HUES48 (cell line): ENCODE data around the gene ELAVL4.

Source experiments
- H3K27ac ChIP-seq: one replicate; pipeline ENCODE4 v1.7.0; 2013; ENCODE audit warnings: low read depth, low read length, inconsistent platforms
- H3K27me3 ChIP-seq: 2 replicates; pipeline ENCODE4 v1.6.1; 2013; ENCODE audit warnings: mild to moderate bottlenecking, low read length; ENCODE audit not compliant: control insufficient read depth, insufficient read depth
- H3K36me3 ChIP-seq: 2 replicates; pipeline ENCODE4 v1.6.1; 2013; ENCODE audit warnings: low read length; ENCODE audit not compliant: control insufficient read depth, insufficient read depth
- H3K4me1 ChIP-seq: 2 replicates; pipeline ENCODE4 v1.6.1; 2013; ENCODE audit warnings: mild to moderate bottlenecking, low read length; ENCODE audit not compliant: control insufficient read depth, insufficient read depth
- H3K4me3 ChIP-seq: 2 replicates; pipeline ENCODE4 v1.5.1; 2013; ENCODE audit warnings: mild to moderate bottlenecking, low read depth, low read length
- H3K9ac ChIP-seq: 2 replicates; pipeline ENCODE4 v1.6.1; 2013; ENCODE audit warnings: mild to moderate bottlenecking, low read depth, low read length, moderate library complexity
- H3K9me3 ChIP-seq: 2 replicates; pipeline ENCODE4 v1.6.1; 2013; ENCODE audit warnings: low read length; ENCODE audit not compliant: control insufficient read depth, insufficient read depth

The ELAVL4 gene

DNA sequence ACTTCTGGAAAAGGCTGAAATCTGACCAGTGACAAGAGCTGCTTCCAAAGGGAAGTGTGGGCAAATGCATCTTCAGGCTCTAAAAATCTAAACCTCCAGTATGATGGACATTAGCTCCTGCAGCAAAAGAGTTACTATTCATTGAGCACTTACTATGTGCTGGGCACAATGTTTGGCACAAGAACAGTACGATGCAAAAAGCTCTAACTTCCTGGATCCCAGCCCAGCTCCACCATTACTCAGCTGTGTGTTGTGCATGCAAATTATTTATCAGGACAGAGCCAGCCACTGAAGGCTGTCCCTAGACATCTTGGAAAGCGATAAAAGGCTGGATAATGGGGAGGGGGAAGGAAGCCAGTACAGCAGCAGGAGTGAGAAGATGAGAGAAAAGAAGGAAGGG, 143.5 kb downstream of the ELAVL4 start:
- no peaks in the 10 kb centered on the region for H3K9me3 ChIP-seq
- H3K4me1 ChIP-seq: peaks cover 5% of the 10 kb centered on the region; the same call in 1 of the 2 replicates
- no peaks in the 10 kb centered on the region for H3K27me3 ChIP-seq
- no peak overlapping the region for H3K4me3 ChIP-seq
- no peak overlapping the region for H3K27ac ChIP-seq
- no peak overlapping the region for H3K9ac ChIP-seq
- H3K36me3 ChIP-seq: no peaks in the 10 kb centered on the region
